NCI-H526 (cell line): ENCODE data around the gene ZFAND3.

Experiments
- DNase-seq, 2 experiments: peaks; one replicate each; lab custom pipeline; 2025; lab: John Stamatoyannopoulos, UW

ZFAND3 gene

GRCh38 chr6:38169977-38170526, 350.5 kb downstream of the ZFAND3 start:
- DNase-seq, result peak; percentile 69 to 72

DNA sequence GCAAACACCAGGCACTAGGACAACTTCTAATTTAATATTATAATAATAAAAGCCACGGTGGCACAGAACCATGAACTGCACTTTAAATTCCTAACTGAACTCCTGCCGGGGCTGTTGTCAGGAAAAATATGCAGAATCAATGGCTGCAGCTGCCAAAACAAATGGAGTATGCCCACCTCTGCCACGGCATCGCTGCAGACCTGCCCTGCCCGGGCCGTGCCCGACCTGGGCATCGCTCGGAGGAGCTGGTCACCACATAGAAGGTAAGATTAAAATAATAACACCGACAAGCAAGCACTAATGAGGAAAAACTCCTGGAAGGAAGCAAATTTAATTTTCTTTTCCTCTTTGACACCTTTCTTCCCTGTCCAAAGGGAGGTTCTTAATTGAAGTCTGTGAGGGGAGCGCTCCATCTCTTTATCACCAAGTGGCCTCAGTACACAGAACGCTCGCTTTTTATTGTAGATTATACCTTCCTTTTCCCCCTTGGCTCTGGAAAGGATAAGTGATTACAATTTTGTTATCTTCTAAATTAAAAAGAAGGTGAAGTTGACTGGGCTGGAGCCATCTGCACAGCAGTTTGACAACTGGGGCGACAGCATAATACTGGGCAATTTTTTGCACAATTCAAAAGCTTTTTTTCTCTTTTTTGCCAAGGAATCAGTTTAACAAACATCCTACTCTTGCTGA, 351.3 kb downstream of the ZFAND3 start:
- peak in 1 of 2 experiments; percentile 55 for DNase-seq

DNA sequence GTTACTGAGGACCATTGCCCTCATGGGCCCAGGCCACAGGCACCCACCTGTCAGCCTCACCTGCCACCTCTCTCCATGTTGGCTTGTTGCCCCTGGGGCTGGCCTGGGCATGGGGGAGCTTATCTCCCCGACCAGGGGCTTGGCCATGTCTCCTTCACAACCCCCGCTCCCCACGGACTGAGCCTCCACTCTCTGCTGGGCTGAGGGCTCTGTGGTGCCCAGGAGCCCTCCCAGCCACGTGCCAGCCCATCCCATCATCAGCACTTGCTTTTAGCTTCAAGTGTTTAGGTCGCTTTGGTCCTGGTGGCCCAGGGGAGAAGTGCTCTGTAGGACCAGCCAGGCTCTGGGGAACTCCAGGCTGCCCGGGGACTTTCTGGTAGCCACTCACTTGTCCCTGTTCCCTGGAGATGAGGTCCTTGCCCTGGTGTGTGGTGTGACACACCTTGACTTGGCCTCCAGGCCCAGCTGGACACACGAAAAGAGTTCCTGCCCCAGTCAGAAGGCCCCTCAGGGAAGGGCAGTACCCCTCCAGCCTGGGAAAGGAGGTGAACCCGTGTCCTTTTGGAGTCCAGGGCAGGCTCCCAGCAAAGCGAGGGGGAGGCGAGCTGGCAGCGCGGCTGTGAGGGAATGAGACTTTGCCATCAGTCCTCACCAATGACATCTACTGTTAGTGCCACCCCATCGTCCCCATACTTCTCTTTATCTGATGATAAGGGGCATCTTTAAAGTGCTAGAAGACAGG, 352.6 kb downstream of the ZFAND3 start:
- DNase-seq, result no peak

DNA sequence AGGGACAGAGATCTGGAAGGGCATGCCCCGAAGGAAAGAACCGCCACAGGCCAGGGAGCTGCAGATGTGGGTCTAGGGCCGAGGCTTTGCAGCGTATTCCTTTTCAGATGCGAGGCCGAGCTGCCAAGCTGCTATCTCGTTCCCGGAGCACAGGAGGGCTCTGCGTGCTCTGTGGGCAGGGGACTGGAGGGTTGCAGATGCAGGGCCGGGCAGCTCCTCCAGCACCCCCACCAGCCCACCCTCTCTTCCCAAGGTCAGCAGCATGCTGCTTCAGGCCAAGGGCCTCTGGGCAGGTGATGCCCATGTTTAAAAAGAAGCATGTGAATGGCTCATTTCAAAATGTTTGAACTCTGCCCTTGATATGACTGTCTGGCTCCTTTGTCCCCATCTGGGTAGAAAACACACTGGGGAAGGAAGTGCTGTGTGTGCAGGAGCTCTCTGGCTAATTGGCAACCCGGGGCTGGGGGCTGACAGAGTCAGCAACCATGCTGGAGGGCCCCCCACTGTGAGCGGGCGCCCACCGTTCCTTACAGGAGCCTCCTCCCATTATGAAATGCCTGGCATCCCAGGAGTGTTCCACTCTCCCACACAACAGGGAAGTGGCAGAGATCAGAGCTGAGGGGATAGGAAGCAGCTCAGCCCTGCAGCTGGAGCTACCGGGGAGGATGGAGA, 353.3 kb downstream of the ZFAND3 start:
- DNase-seq, result no peak

DNA sequence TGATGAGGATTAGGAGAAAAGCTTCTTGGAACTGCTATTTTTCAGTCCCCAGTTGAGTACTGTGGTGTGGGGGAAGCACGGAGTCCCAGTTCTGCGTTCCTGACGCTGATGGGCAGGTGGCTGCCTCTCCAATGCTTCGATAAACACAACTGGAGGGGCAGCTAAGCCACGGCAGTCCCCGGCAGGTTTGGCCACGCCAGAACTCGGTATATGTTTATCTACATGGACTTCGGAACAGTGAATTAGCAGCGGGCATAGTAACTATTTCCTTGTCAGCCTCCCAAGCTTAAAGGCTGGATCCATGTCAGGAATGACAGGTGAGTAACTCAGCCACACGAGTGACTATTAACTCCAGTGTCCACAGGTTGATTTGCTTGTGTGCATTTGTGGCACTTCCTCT, 354.4 kb downstream of the ZFAND3 start:
- DNase-seq, result no peak

DNA sequence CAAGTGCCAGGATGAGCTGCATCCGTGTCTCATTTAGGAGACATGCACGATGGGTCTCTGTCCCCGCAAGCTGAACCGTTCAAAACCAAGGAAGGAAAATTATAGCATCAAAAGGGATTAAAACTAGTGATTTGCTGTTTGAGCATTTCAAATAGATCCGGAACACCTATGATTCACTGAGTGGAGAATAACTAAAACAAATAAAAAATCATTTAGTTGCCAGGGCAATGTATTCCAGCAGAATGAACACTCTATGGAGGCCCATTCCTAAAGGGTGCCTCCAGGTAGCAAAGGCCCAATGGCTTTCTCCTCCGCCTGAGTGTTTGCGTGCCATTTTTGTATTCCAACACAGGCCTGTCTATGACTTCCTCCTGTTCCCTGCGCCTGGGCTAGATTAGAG, 354.8 kb downstream of the ZFAND3 start:
- DNase-seq, result no peak

- no peak for DNase-seq
Measured at GRCh38 chr6:38174806-38175495, 355.4 kb downstream of the ZFAND3 start.

DNA sequence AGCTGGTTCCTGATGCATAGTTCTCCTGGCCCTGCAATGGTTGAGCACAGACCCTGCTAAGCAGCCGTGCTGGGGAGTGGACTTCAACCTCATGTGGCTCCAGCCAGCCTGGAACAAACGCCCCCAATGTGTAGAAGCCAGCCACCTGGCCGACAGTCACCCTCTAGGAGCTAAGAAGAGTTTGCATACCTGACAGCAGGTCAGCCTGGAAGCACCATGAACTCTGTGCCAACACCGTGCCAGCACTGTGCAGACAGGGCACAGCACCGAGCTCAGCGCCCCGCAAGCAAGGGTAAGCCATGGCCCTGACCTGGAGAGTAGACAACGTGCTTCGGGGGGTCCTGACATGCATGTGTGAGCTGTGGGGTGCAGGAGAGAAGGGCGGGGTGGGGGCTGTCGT, 356.3 kb downstream of the ZFAND3 start:
- DNase-seq, result no peak

DNA sequence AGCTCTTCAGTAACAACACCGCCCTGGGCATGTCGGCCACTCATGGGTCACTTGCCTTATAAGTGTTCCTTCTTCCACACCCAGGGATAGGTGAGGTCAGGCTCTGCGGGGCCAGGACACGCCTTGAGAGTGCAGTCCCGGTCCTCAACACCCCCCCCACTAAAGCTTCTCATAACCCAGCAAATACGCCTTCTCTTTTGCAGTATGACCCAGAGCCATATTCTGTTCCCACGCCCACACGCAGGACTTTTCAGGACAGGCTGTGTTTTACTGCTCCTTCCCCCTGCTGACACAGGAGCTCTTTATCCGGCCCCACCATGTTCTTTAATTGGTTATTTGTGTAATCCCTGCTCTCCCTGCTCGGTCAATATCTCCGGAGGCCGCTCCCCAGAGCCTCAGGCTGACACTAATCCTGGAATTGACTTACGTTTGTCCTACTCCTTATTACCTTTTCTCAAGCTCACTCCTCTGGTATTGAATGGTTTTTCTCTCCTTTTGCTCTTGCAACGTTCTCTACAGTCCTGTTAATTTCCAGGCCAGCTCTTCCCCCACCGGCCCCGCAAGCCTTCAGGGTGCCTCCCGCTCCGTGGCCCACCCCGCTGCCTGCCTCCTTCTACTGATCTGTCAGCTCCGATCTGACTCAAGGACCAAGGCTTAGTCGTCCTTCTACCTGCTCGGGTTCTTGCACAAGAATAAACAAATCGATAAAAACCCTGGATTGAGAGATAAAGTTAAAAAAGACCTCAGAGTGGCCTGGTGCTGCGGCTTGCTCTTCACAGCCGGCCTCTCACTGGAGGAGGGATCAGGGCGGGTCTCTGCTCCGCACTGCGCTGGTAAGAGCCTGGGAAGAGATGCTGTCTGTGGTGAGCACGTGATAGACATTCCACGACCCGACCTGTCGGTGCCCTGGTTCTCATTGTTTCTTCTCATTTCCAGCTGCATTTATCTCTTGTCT, 357.5 kb downstream of the ZFAND3 start:
- DNase-seq, result peak in 1 of 2 experiments; percentile 8

DNA sequence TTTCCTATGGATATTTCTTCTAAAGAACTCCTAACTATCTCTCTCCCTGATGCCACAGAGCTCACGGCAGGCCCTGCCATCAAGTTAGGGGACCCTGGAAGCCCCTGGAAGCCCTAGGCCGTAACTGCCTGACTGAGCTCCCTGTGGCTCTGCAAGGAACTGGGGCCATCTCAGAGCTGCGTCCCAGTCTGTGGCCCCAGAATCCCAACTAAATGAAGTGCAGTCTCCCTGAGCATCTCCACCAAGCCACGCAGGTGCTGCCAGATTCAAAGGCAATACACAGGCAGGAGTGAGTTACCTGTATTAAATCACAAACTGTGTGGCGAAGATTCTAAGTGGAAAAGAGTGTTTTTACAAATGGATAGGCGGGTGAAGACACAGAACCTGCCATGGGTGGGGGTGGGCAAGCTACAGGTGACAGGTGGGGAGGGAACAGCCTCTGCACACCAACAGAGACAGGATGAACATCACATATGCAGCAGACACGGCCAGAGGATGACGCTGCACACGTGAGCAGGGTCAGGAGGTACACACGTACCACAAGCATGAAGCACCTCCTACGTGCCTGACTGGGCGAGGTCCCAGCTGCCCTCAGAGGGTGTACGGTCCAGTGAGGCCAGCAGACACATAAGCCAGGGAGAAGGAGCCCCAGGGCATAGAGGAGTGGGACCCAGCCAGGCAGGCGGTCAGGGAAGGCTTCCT, 358.5 kb downstream of the ZFAND3 start:
- DNase-seq, result no peak

- no peak for DNase-seq
Measured at GRCh38 chr6:38178584-38178886, 359.0 kb downstream of the ZFAND3 start.

DNA sequence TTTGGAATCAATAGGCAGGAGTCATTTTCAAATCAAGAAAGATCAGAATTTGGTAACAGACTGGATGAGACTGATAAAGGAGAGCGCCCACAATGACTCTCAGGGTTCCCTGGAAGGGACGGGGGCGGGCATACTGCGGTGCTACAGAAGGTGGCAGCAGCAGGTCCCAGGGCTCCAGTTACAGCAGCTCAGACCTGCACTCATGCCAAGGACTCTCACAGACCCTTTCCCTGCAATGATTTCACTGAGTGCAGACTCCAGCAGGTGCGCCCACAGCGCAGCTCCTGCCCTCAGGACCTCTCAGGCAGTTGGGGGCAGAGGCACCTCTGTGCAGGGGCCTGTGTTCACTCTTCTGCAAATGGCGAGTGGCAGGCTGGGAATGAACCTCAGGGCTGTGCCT, 359.8 kb downstream of the ZFAND3 start:
- DNase-seq, result peak in 1 of 2 experiments; percentile 12

DNA sequence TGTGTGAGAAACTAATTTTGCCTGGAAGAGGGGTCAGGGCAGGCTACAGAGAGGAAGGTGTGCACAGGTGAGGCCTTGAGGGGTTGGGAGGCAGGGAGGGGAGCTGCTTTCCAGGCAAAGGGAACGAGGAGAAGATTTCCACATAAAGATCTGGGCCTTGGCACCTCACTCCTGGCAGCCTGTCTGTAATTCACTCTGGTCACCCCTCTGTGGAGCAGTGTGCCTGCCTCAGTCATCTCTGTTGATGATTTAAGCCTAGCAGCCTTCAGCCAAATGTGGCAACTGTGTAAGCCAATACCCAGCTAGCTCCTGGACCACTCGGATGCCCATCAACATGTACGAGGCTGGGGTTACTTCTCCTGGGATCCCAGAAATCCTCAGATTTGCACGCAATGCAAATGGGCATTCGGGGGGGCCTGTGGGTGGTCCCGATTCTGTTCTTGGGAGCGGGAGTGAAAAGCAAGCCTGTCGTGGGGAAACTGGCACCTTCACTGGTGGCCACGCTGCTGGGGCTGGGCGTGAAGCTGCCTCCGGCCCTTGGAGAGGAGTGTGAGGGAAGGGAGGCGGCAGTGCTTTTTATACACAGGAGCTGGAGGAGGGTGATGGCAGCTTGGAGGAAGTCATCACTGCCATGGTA, 360.4 kb downstream of the ZFAND3 start:
- DNase-seq, result no peak

GRCh38 chr6:38180586-38180985, 361.1 kb downstream of the ZFAND3 start:
- DNase-seq, result peak; percentile 28 to 41

GRCh38 chr6:38182426-38182825, 362.9 kb downstream of the ZFAND3 start:
- DNase-seq, result no peak

DNA sequence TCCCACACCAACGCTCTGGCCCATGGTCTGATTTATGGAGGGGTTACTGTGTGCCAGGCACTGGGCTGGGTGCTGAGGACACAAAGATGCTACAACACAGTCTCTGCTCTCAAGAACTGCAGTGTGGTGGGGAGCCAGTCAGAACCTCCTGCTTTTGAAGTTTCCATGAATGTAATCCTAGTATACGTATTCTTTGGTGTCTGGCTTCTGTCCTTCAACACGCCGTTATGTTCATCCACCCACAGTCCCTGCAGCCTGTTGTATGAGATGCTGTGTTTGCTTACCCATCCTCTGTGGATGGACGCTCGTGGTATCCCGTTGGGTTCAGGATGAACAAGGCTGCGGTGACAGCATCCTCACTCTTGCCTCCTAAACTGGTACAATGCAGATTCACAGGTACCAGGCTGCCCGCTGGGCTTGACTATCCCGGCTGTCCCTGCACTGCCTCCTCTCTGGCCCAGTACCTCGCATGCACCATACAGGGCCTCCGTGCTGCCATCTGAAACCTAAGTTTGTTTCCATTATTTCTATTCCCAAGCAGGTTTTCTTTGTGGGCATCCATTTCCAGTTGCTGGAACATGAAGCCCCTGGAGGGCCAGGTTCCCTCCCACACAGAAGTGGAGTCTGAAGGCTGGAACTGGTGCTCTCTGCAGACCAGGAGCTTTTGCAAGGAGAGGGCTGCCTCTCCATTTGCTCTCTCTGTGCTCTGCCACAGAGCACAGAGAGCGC, 364.5 kb downstream of the ZFAND3 start:
- DNase-seq, result no peak

GRCh38 chr6:38184585-38185080, 365.1 kb downstream of the ZFAND3 start:
- peak in 1 of 2 experiments; percentile 12 for DNase-seq

GRCh38 chr6:38185244-38185643, 365.7 kb downstream of the ZFAND3 start:
- no peak for DNase-seq

- DNase-seq, result no peak
Measured at GRCh38 chr6:38185752-38186151, 366.2 kb downstream of the ZFAND3 start.
